Hepatocyte (in vitro differentiated cells): Measurements from ENCODE around the gene RNF141. TPM values are rescaled to one million over a fixed set of nuclear protein-coding genes. Genes with fewer than 3 reads are reported as not detected.

Experiments used
- DNase-seq: peaks from one replicate; pipeline ENCODE4 v3.0.0-alpha.2; 2016; ENCODE audit warnings: low spot score
- H2AFZ ChIP-seq: fragments of 200-600 bp; sonication (generic); 2 replicates; pipeline ENCODE4 v1.6.0; 2016; ENCODE audit warnings: antibody characterized with exemption, mild to moderate bottlenecking
- H3K27ac ChIP-seq: fragments of 200-600 bp; sonication (generic); 2 replicates; pipeline ENCODE4 v1.5.1; 2016; ENCODE audit warnings: mild to moderate bottlenecking
- H3K27me3 ChIP-seq: fragments of 200-600 bp; sonication (generic); 2 replicates; pipeline ENCODE4 v1.6.1; 2016
- H3K36me3 ChIP-seq: fragments of 200-600 bp; sonication (generic); replicated peaks from 2 replicates; pipeline ENCODE4 v1.5.1; 2016; ENCODE audit warnings: low read depth; ENCODE audit not compliant: insufficient read depth
- H3K4me1 ChIP-seq: fragments of 200-600 bp; sonication (generic); 2 replicates; pipeline ENCODE4 v1.5.1; 2016; ENCODE audit warnings: mild to moderate bottlenecking, moderate library complexity; ENCODE audit not compliant: insufficient read depth
- H3K4me2 ChIP-seq: fragments of 200-600 bp; sonication (generic); 2 replicates; pipeline ENCODE4 v1.6.0; 2016
- H3K4me3 ChIP-seq: fragments of 200-600 bp; sonication (generic); 2 replicates; pipeline ENCODE4 v1.5.1; 2016; ENCODE audit warnings: mild to moderate bottlenecking
- H3K79me2 ChIP-seq: fragments of 200-600 bp; sonication (generic); 2 replicates; pipeline ENCODE4 v1.6.0; 2017; ENCODE audit warnings: mild to moderate bottlenecking
- H3K9me2 ChIP-seq: fragments of 200-600 bp; sonication (generic); replicated peaks from 2 replicates; pipeline ENCODE4 v1.6.0; 2017; ENCODE audit warnings: mild to moderate bottlenecking; ENCODE audit not compliant: insufficient read depth
- H3K9me3 ChIP-seq: fragments of 200-600 bp; sonication (generic); 2 replicates; pipeline ENCODE4 v1.5.1; 2016; ENCODE audit warnings: low read depth, mild to moderate bottlenecking
- H4K20me1 ChIP-seq: fragments of 200-600 bp; sonication (generic); 2 replicates; pipeline ENCODE4 v1.6.0; 2016; ENCODE audit warnings: mild to moderate bottlenecking; ENCODE audit not compliant: insufficient read depth, poor library complexity, severe bottlenecking
- CTCF ChIP-seq: fragments of 200-600 bp; sonication (generic); IDR thresholded peaks from 2 replicates; pipeline ENCODE4 v1.5.1; 2016; ENCODE audit warnings: antibody characterized with exemption, mild to moderate bottlenecking; ENCODE audit not compliant: poor library complexity
- EZH2 ChIP-seq: fragments of 200-600 bp; sonication (generic); IDR thresholded peaks from 2 replicates; pipeline ENCODE4 v1.6.1; 2016; ENCODE audit warnings: antibody characterized with exemption, mild to moderate bottlenecking, borderline replicate concordance
- EZH2phosphoT487 ChIP-seq: fragments of 200-600 bp; sonication (generic); IDR thresholded peaks from one replicate; pipeline ENCODE4 v1.6.1; 2018; ENCODE audit warnings: antibody characterized with exemption, mild to moderate bottlenecking, low read depth, moderate library complexity; ENCODE audit not compliant: unreplicated experiment, severe bottlenecking
- WGBS: methylation state at CpG from one replicate; pipeline ENCODE4 v1.1.6; 2016; ENCODE audit warnings: low lambda C conversion rate; ENCODE audit errors: missing lambda C conversion rate; 5-methylcytosine and 5-hydroxymethylcytosine counted together
- polyA plus RNA-seq: library from polyadenylated mRNA; unstranded; fragments of >200 nt; fragmentation: Nextera tagmentation; extraction: Ambion mirVana; gene quantifications from 2 replicates; pipeline ENCODE4 v1.2.1, GENCODE V29; 2016
- total RNA-seq: library from RNA; depleted of rRNA; stranded (reverse); fragments of >200 nt; gene quantifications from 2 replicates; pipeline ENCODE4 v1.2.3, GENCODE V29; 2014

RNF141 gene
- total and polyA plus RNA-seq, 2 experiments from 2014 or later, result 21.2 to 32.9 TPM

- Histone ChIP-seq H3K79me2 (no peaks in the 10 kb centered on the region), H3K4me1 (no peaks in the 10 kb centered on the region), H3K36me3 (no peaks in the 10 kb centered on the region), H3K27ac (no peak overlapping the region), H3K9me3 (no peaks in the 10 kb centered on the region), H3K9me2 (no peaks in the 10 kb centered on the region), H4K20me1 (no peaks in the 10 kb centered on the region), H3K27me3 (no peaks in the 10 kb centered on the region), H3K4me3 (no peak overlapping the region), H3K4me2 (no peak overlapping the region), H2AFZ (no peak overlapping the region)
- DNase-seq, result no peak
- TF ChIP-seq EZH2phosphoT487 (no peak), CTCF (no peak), EZH2 (no peak)
- WGBS, result 75% methylated on average over 3 of the region's 3 CpGs
Measured at GRCh38 chr11:10587995-10588394, 47.0 kb upstream of the RNF141 start.

- Histone ChIP-seq H3K4me1 (no peaks in the 10 kb centered on the region), H3K27ac (no peak overlapping the region)
Measured at GRCh38 chr11:10587388-10587787, 46.4 kb upstream of the RNF141 start.

GRCh38 chr11:10584071-10584501 is 43.1 kb upstream of the RNF141 start:
- H3K27ac ChIP-seq, result no peak overlapping the region
- no peaks in the 10 kb centered on the region for H3K27me3 ChIP-seq
- WGBS, result 68% methylated on average over 3 of the region's 3 CpGs
- no peaks in the 10 kb centered on the region for H3K4me1 ChIP-seq
- H3K9me2 ChIP-seq, result no peaks in the 10 kb centered on the region
- no peaks in the 10 kb centered on the region for H4K20me1 ChIP-seq
- no peak overlapping the region for H3K4me2 ChIP-seq
- no peak for DNase-seq
- no peaks in the 10 kb centered on the region for H3K9me3 ChIP-seq
- TF ChIP-seq EZH2phosphoT487, result no peak
- no peak overlapping the region for H2AFZ ChIP-seq
- H3K36me3 ChIP-seq, result no peaks in the 10 kb centered on the region
- H3K4me3 ChIP-seq, result no peak overlapping the region
- H3K79me2 ChIP-seq, result no peaks in the 10 kb centered on the region

More at GRCh38 chr11:10587388-10587787, 46.4 kb upstream of the RNF141 start:
- TF ChIP-seq EZH2 (no peak), EZH2phosphoT487 (no peak), CTCF (no peak)
- no peaks in the 10 kb centered on the region for H3K9me3 ChIP-seq
- DNase-seq, result no peak
- 86% methylated on average over 7 of the region's 7 CpGs for WGBS
- no peaks in the 10 kb centered on the region for H3K9me2 ChIP-seq
- H3K79me2 ChIP-seq, result no peaks in the 10 kb centered on the region
- H3K27me3 ChIP-seq, result no peaks in the 10 kb centered on the region
- no peak overlapping the region for H2AFZ ChIP-seq
- no peak overlapping the region for H3K4me2 ChIP-seq
- H3K4me3 ChIP-seq, result no peak overlapping the region
- no peaks in the 10 kb centered on the region for H3K36me3 ChIP-seq
- H4K20me1 ChIP-seq, result no peaks in the 10 kb centered on the region

GRCh38 chr11:10581481-10582019 is 40.6 kb upstream of the RNF141 start:
- Histone ChIP-seq H3K27ac (no peak overlapping the region), H3K79me2 (no peaks in the 10 kb centered on the region), H3K36me3 (no peaks in the 10 kb centered on the region), H3K4me1 (no peaks in the 10 kb centered on the region), H4K20me1 (no peaks in the 10 kb centered on the region), H3K9me3 (no peaks in the 10 kb centered on the region), H3K4me2 (no peak overlapping the region), H3K9me2 (no peaks in the 10 kb centered on the region), H3K4me3 (no peak overlapping the region), H2AFZ (no peak overlapping the region), H3K27me3 (no peaks in the 10 kb centered on the region)
- WGBS, result 96% methylated on average over 4 of the region's 4 CpGs
- no peak for TF ChIP-seq EZH2
- TF ChIP-seq EZH2phosphoT487, result no peak
- TF ChIP-seq CTCF, result no peak
- DNase-seq, result no peak
